ENCODE data around the gene RLBP1. TPM values are rescaled to one million over a fixed set of nuclear protein-coding genes. Genes with fewer than 3 reads are reported as not detected.

The RLBP1 gene
- total and polyA plus RNA-seq, 9 of the 15 experiments (the other 6 are each of a cell fraction or from before 2014, with no cell fraction given), result 0.05 TPM; not detected in 8

DNA sequence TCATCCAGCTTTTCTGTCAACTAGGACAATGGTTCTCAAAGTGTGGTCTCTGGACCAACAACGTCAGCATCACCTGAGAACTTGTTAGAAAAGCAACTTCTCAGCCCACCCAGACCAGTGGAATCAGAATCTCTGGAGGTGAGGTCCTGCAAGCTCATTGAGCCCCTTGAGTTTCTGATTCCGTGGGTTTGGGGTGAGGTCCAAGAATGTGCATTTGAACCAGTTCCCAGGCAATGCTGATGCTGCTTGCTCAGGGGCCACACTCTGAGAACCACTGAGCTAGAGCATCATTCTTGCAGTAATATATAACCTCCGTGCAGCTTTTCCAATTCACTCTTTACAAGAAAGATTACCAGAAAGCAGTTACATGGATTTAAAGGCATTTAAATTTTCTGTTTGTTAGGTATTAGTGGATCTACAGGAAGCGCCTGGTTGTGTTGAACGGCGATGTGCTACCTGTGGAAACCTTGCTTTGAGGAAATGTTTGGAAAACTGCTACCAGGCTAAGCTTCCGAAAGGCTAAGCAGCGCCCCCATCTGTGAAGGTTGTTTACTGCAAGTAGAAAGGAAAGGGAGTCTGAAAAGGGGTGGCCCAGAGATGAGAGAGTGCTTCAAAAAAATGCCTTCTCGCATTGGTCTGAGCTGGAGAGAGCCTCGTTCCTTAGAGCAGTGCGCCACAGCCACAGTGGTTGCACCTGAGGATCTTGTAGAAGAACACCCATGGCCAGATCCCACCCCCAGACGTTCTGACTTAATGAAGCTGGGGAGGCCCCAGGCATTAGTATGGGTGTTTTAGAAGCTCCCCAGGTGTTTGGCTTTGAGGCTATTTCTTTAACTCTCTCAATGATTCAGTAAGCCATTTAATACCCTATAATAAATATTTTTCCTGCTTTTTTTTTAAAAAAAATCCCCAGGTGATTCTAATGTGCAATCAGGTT, 50.0 kb downstream of the RLBP1 start (continued):
- TF ChIP-seq CEBPG (CRISPR knock-in tag; IDR thresholded peaks at IDR 0.05) (0 out of 2 replicates have a peak, but pooled peaks have one; percentile 10), CEBPG (tag; conservative IDR thresholded peaks at IDR 0.05 in 1 of 2, IDR thresholded peaks at IDR 0.05 in 1 of 2) (no peak), CHD2 (IDR thresholded peaks at IDR 0.05; ENCODE audit: low read depth, low read length) (no peak), RCOR1 (IDR thresholded peaks at IDR 0.05; ENCODE audit: borderline replicate concordance in 1 of 2, low read depth in 2 of 2, low read length in 2 of 2) (0 out of 4 replicates have a peak, but pooled peaks of 1 of the 2 experiments have one; percentile 19), STAG1 (CRISPR knock-in tag; IDR thresholded peaks at IDR 0.05; ENCODE audit: borderline replicate concordance) (peak; percentile 38; the same call in 1 of the 2 replicates), TRIM24 (IDR thresholded peaks at IDR 0.05) (no peak), NCOA6 (IDR thresholded peaks at IDR 0.05) (no peak), GATA2 (CRISPR knock-in tag; IDR thresholded peaks at IDR 0.05) (no peak), RFX1 (IDR thresholded peaks at IDR 0.05) (no peak), KLF16 (IDR thresholded peaks at IDR 0.05) (0 out of 2 replicates have a peak, but pooled peaks have one; percentile 9)
- TF ChIP-seq, protein P1, sequence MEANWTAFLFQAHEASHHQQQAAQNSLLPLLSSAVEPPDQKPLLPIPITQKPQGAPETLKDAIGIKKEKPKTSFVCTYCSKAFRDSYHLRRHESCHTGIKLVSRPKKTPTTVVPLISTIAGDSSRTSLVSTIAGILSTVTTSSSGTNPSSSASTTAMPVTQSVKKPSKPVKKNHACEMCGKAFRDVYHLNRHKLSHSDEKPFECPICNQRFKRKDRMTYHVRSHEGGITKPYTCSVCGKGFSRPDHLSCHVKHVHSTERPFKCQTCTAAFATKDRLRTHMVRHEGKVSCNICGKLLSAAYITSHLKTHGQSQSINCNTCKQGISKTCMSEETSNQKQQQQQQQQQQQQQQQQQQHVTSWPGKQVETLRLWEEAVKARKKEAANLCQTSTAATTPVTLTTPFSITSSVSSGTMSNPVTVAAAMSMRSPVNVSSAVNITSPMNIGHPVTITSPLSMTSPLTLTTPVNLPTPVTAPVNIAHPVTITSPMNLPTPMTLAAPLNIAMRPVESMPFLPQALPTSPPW (CRISPR knock-in tag; IDR thresholded peaks at IDR 0.05), result no peak
- TF ChIP-seq, protein P2, sequence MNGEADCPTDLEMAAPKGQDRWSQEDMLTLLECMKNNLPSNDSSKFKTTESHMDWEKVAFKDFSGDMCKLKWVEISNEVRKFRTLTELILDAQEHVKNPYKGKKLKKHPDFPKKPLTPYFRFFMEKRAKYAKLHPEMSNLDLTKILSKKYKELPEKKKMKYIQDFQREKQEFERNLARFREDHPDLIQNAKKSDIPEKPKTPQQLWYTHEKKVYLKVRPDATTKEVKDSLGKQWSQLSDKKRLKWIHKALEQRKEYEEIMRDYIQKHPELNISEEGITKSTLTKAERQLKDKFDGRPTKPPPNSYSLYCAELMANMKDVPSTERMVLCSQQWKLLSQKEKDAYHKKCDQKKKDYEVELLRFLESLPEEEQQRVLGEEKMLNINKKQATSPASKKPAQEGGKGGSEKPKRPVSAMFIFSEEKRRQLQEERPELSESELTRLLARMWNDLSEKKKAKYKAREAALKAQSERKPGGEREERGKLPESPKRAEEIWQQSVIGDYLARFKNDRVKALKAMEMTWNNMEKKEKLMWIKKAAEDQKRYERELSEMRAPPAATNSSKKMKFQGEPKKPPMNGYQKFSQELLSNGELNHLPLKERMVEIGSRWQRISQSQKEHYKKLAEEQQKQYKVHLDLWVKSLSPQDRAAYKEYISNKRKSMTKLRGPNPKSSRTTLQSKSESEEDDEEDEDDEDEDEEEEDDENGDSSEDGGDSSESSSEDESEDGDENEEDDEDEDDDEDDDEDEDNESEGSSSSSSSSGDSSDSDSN (IDR thresholded peaks at IDR 0.05; ENCODE audit: borderline replicate concordance in 1 of 2, low read depth in 2 of 2, low read length in 2 of 2), result no peak
- TF ChIP-seq, protein P3, sequence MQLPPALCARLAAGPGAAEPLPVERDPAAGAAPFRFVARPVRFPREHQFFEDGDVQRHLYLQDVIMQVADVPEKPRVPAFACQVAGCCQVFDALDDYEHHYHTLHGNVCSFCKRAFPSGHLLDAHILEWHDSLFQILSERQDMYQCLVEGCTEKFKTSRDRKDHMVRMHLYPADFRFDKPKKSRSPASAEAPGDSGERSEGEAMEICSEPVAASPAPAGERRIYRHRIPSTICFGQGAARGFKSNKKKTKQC (CRISPR knock-in tag; IDR thresholded peaks at IDR 0.05), result no peak
- TF ChIP-seq, protein P4, sequence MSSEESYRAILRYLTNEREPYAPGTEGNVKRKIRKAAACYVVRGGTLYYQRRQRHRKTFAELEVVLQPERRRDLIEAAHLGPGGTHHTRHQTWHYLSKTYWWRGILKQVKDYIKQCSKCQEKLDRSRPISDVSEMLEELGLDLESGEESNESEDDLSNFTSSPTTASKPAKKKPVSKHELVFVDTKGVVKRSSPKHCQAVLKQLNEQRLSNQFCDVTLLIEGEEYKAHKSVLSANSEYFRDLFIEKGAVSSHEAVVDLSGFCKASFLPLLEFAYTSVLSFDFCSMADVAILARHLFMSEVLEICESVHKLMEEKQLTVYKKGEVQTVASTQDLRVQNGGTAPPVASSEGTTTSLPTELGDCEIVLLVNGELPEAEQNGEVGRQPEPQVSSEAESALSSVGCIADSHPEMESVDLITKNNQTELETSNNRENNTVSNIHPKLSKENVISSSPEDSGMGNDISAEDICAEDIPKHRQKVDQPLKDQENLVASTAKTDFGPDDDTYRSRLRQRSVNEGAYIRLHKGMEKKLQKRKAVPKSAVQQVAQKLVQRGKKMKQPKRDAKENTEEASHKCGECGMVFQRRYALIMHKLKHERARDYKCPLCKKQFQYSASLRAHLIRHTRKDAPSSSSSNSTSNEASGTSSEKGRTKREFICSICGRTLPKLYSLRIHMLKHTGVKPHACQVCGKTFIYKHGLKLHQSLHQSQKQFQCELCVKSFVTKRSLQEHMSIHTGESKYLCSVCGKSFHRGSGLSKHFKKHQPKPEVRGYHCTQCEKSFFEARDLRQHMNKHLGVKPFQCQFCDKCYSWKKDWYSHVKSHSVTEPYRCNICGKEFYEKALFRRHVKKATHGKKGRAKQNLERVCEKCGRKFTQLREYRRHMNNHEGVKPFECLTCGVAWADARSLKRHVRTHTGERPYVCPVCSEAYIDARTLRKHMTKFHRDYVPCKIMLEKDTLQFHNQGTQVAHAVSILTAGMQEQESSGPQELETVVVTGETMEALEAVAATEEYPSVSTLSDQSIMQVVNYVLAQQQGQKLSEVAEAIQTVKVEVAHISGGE (CRISPR knock-in tag; IDR thresholded peaks at IDR 0.05), result no peak
- TF ChIP-seq, protein P5, sequence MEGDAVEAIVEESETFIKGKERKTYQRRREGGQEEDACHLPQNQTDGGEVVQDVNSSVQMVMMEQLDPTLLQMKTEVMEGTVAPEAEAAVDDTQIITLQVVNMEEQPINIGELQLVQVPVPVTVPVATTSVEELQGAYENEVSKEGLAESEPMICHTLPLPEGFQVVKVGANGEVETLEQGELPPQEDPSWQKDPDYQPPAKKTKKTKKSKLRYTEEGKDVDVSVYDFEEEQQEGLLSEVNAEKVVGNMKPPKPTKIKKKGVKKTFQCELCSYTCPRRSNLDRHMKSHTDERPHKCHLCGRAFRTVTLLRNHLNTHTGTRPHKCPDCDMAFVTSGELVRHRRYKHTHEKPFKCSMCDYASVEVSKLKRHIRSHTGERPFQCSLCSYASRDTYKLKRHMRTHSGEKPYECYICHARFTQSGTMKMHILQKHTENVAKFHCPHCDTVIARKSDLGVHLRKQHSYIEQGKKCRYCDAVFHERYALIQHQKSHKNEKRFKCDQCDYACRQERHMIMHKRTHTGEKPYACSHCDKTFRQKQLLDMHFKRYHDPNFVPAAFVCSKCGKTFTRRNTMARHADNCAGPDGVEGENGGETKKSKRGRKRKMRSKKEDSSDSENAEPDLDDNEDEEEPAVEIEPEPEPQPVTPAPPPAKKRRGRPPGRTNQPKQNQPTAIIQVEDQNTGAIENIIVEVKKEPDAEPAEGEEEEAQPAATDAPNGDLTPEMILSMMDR (IDR thresholded peaks at IDR 0.05 in 2 of 3, conservative IDR thresholded peaks at IDR 0.05 in 1 of 3; ENCODE audit: insufficient read depth in 2 of 3, low read depth in 1 of 3, low read length in 3 of 3), result peak; percentile 75 to 83 (median 79)

All from K562 (cell line).